HepG2 (cell line): ENCODE results near the gene HDLBP. TPM values are rescaled to one million over a fixed set of nuclear protein-coding genes. Genes with fewer than 3 reads are reported as not detected.

Source experiments
- E2F2 ChIP-seq: sonication (generic); formaldehyde crosslinking; IDR thresholded peaks from 2 replicates; pipeline ENCODE4 v1.4.0; 2020; ENCODE audit warnings: missing genetic modification reagents, borderline replicate concordance
- GATAD2A ChIP-seq: IDR thresholded peaks from 2 replicates; pipeline ENCODE4 v1.6.1; 2016
- TOPORS ChIP-seq: sonication (generic); formaldehyde crosslinking; IDR thresholded peaks from 2 replicates; pipeline ENCODE4 v1.8.0; 2023; ENCODE audit warnings: mild to moderate bottlenecking, missing genetic modification reagents
- ZBED4 ChIP-seq: sonication (generic); formaldehyde crosslinking; IDR thresholded peaks from 2 replicates; pipeline ENCODE4 v1.4.0; 2020; ENCODE audit warnings: missing genetic modification reagents, borderline replicate concordance
- ZNF326 ChIP-seq: sonication (generic); formaldehyde crosslinking; IDR thresholded peaks from 2 replicates; pipeline ENCODE4 v1.4.0; 2020; ENCODE audit warnings: missing genetic modification reagents, borderline replicate concordance
- ZNF430 ChIP-seq: sonication (generic); formaldehyde crosslinking; IDR thresholded peaks from 2 replicates; pipeline ENCODE4 v1.9.0; 2021; ENCODE audit warnings: mild to moderate bottlenecking, missing genetic modification reagents
- ZNF441 ChIP-seq: sonication (generic); formaldehyde crosslinking; IDR thresholded peaks from 2 replicates; pipeline ENCODE4 v1.7.0; 2021; ENCODE audit warnings: missing genetic modification reagents, borderline replicate concordance
- polyA plus RNA-seq, 8 experiments: library from polyadenylated mRNA; depleted of rRNA in 3 of 8; stranded (reverse) in 7 of 8; unstranded in 1 of 8; fragments of >200 nt; fragmentation: Illumina TruSeq in 4 of 8; extraction: Trizol in 4 of 8; gene quantifications; 2 replicates each; pipeline versions ENCODE4 v1.2.1 to v1.2.3, GENCODE V29; 2011 to 2016; ENCODE audit warnings: low read depth in 4 of 8, missing spikeins in 1 of 8, mixed read lengths in 1 of 8; ENCODE audit not compliant: insufficient read depth in 1 of 8
- total RNA-seq, 5 experiments: library from RNA; depleted of rRNA; stranded (reverse); fragments of >200 nt; fragmentation: Illumina TruSeq; extraction: Trizol; gene quantifications; 2 replicates each; pipeline ENCODE4 v1.2.3, GENCODE V29; 2016; ENCODE audit warnings: low read depth in 1 of 5
- TF ChIP-seq, protein P1 (sequence below): sonication (generic); formaldehyde crosslinking; IDR thresholded peaks from 2 replicates; pipeline ENCODE4 v1.9.0; 2021; ENCODE audit warnings: missing genetic modification reagents, borderline replicate concordance
- TF ChIP-seq, protein P2 (sequence below): IDR thresholded peaks from 2 replicates; pipeline ENCODE4 v1.6.1; 2016; ENCODE audit warnings: low read depth, missing genetic modification reagents, missing compliant biosample characterization
- TF ChIP-seq, protein P3 (sequence below): sonication (generic); formaldehyde crosslinking; IDR thresholded peaks from 2 replicates; pipeline ENCODE4 v1.4.0; 2020; ENCODE audit warnings: missing genetic modification reagents, mild to moderate bottlenecking, borderline replicate concordance

HDLBP gene
- total and polyA plus RNA-seq, 2 of the 13 experiments (the other 11 are each of a cell fraction or from before 2014, with no cell fraction given) = 464 to 707 TPM

DNA sequence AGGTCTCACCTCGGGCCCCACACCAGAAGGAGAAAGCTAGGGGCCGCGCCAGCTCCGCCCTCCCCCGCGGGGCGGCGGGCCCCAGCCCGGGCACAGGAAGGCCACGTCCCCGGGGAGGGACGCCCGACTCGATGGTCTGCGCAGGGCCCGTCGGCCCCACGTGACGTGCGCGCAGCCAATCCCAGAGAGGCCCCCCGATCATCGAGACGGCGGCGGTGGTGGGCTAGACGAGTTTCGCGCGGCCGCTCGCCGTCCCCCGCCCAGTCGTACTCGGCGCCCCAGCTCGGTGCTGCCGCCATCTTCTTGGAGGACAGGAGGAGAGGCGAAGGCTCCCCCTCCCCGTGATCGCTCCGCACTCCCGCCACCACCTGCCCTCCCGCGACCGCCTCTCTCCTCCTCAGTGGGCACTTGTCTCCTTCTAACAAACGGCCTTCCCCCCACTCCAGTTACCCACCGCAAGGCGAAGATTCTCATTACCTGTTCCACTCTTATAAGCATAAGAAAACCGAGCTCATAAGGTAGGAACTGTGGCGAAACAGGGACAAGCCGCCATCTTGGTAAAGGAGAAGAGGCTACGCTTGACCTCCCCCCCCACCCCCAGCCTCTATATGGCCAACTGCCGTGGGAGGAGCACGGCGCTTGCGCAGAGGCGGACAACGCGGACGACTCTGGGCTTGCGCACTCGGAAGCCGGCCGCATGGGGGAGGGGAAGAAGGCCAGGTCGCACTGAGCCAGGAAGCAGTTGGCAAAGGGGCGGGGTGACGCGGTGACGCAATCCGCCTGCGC lies at the start of gene HDLBP (continued):
- TF ChIP-seq ZBED4 = peak; percentile 59; the same call in 1 of the 2 replicates
- no peak for TF ChIP-seq ZNF326 (CRISPR knock-in tag)
- TF ChIP-seq, protein P1, sequence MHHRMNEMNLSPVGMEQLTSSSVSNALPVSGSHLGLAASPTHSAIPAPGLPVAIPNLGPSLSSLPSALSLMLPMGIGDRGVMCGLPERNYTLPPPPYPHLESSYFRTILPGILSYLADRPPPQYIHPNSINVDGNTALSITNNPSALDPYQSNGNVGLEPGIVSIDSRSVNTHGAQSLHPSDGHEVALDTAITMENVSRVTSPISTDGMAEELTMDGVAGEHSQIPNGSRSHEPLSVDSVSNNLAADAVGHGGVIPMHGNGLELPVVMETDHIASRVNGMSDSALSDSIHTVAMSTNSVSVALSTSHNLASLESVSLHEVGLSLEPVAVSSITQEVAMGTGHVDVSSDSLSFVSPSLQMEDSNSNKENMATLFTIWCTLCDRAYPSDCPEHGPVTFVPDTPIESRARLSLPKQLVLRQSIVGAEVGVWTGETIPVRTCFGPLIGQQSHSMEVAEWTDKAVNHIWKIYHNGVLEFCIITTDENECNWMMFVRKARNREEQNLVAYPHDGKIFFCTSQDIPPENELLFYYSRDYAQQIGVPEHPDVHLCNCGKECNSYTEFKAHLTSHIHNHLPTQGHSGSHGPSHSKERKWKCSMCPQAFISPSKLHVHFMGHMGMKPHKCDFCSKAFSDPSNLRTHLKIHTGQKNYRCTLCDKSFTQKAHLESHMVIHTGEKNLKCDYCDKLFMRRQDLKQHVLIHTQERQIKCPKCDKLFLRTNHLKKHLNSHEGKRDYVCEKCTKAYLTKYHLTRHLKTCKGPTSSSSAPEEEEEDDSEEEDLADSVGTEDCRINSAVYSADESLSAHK = no peak
- peak; percentile 15; the same call in 1 of the 2 replicates for TF ChIP-seq GATAD2A (CRISPR knock-in tag)
- TF ChIP-seq TOPORS (CRISPR knock-in tag) = peak; percentile 62; the same call in 1 of the 2 replicates
- TF ChIP-seq, protein P2, sequence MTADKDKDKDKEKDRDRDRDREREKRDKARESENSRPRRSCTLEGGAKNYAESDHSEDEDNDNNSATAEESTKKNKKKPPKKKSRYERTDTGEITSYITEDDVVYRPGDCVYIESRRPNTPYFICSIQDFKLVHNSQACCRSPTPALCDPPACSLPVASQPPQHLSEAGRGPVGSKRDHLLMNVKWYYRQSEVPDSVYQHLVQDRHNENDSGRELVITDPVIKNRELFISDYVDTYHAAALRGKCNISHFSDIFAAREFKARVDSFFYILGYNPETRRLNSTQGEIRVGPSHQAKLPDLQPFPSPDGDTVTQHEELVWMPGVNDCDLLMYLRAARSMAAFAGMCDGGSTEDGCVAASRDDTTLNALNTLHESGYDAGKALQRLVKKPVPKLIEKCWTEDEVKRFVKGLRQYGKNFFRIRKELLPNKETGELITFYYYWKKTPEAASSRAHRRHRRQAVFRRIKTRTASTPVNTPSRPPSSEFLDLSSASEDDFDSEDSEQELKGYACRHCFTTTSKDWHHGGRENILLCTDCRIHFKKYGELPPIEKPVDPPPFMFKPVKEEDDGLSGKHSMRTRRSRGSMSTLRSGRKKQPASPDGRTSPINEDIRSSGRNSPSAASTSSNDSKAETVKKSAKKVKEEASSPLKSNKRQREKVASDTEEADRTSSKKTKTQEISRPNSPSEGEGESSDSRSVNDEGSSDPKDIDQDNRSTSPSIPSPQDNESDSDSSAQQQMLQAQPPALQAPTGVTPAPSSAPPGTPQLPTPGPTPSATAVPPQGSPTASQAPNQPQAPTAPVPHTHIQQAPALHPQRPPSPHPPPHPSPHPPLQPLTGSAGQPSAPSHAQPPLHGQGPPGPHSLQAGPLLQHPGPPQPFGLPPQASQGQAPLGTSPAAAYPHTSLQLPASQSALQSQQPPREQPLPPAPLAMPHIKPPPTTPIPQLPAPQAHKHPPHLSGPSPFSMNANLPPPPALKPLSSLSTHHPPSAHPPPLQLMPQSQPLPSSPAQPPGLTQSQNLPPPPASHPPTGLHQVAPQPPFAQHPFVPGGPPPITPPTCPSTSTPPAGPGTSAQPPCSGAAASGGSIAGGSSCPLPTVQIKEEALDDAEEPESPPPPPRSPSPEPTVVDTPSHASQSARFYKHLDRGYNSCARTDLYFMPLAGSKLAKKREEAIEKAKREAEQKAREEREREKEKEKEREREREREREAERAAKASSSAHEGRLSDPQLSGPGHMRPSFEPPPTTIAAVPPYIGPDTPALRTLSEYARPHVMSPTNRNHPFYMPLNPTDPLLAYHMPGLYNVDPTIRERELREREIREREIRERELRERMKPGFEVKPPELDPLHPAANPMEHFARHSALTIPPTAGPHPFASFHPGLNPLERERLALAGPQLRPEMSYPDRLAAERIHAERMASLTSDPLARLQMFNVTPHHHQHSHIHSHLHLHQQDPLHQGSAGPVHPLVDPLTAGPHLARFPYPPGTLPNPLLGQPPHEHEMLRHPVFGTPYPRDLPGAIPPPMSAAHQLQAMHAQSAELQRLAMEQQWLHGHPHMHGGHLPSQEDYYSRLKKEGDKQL (CRISPR knock-in tag) = peak; percentile 33; the same call in 1 of the 2 replicates
- TF ChIP-seq, protein P3, sequence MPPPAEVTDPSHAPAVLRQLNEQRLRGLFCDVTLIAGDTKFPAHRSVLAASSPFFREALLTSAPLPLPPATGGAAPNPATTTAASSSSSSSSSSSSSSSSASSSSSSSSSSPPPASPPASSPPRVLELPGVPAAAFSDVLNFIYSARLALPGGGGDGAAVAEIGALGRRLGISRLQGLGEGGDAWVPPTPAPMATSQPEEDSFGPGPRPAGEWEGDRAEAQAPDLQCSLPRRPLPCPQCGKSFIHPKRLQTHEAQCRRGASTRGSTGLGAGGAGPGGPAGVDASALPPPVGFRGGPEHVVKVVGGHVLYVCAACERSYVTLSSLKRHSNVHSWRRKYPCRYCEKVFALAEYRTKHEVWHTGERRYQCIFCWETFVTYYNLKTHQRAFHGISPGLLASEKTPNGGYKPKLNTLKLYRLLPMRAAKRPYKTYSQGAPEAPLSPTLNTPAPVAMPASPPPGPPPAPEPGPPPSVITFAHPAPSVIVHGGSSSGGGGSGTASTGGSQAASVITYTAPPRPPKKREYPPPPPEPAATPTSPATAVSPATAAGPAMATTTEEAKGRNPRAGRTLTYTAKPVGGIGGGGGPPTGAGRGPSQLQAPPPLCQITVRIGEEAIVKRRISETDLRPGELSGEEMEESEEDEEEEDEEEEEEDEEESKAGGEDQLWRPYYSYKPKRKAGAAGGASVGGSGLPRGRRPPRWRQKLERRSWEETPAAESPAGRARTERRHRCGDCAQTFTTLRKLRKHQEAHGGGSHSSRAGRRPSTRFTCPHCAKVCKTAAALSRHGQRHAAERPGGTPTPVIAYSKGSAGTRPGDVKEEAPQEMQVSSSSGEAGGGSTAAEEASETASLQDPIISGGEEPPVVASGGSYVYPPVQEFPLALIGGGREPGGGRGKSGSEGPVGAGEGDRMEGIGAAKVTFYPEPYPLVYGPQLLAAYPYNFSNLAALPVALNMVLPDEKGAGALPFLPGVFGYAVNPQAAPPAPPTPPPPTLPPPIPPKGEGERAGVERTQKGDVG (CRISPR knock-in tag) = no peak; the same call in 1 of the 2 replicates
- TF ChIP-seq ZNF430 (CRISPR knock-in tag) = no peak
- no peak; the same call in none of the 2 replicates for TF ChIP-seq ZNF441 (CRISPR knock-in tag)
- TF ChIP-seq E2F2 (CRISPR knock-in tag) = no peak
